ENCODE results near the gene CCDC188. TPM values are rescaled to one million over a fixed set of nuclear protein-coding genes. Genes with fewer than 3 reads are reported as not detected.

Gene CCDC188
- total and polyA plus RNA-seq, 9 of the 15 experiments (the other 6 are each of a cell fraction or from before 2014, with no cell fraction given), result not detected

- TF ChIP-seq ELK3 (CRISPR knock-in tag; IDR thresholded peaks at IDR 0.05) (no peak), RB1 (IDR thresholded peaks at IDR 0.05; ENCODE audit: low read depth) (no peak), ZEB2 (IDR thresholded peaks at IDR 0.05) (no peak), FOXK2 (conservative IDR thresholded peaks at IDR 0.05 in 1 of 2, IDR thresholded peaks at IDR 0.05 in 1 of 2; ENCODE audit: low read depth in 2 of 2) (no peak), TSHZ1 (CRISPR knock-in tag; IDR thresholded peaks at IDR 0.05) (no peak), YY1 (IDR thresholded peaks at IDR 0.05; ENCODE audit: borderline replicate concordance in 1 of 3, control insufficient read depth in 1 of 3, extremely low read depth in 1 of 3, insufficient read depth in 3 of 3, insufficient read length in 1 of 3, insufficient replicate concordance in 2 of 3, low read depth in 1 of 3, low read length in 2 of 3) (no peak), ZNF583 (CRISPR knock-in tag; IDR thresholded peaks at IDR 0.05) (no peak), CSDE1 (IDR thresholded peaks at IDR 0.05) (no peak), CAMTA2 (CRISPR knock-in tag; conservative IDR thresholded peaks at IDR 0.05) (no peak), BCL6 (CRISPR knock-in tag; IDR thresholded peaks at IDR 0.05) (no peak), C11orf30 (IDR thresholded peaks at IDR 0.05; ENCODE audit: low read depth) (no peak), DLX4 (CRISPR knock-in tag; IDR thresholded peaks at IDR 0.05) (no peak), OTX1 (CRISPR knock-in tag; IDR thresholded peaks at IDR 0.05) (no peak), MAX (CRISPR knock-in tag; IDR thresholded peaks at IDR 0.05) (peak; percentile 28; the same call in 1 of the 2 replicates), TEAD2 (tag; IDR thresholded peaks at IDR 0.05) (no peak), ZNF79 (CRISPR knock-in tag; IDR thresholded peaks at IDR 0.05; ENCODE audit: low read depth) (no peak), USF2 (CRISPR knock-in tag; IDR thresholded peaks at IDR 0.05) (no peak), MEIS2 (IDR thresholded peaks at IDR 0.05; ENCODE audit: partially characterized antibody) (no peak), ATF2 (CRISPR knock-in tag; IDR thresholded peaks at IDR 0.05) (peak; percentile 53; the same call in 1 of the 2 replicates), EHMT2 (IDR thresholded peaks at IDR 0.05) (no peak), KLF13 (tag; IDR thresholded peaks at IDR 0.05; ENCODE audit: borderline replicate concordance, low read depth) (no peak)
These were observed 29.8 kb upstream of the CCDC188 start (continued) for GRCh38 chr22:20180640-20181039.
